GM18517 (cell line): Measurements from ENCODE around the gene TNFRSF1B.

Source experiments
- ATAC-seq: cut with Tn5 transposase; IDR thresholded peaks from one replicate; pipeline ENCODE4 v1.9.1; 2021; ENCODE audit warnings: mild to moderate bottlenecking, moderate library complexity; ENCODE audit not compliant: unreplicated experiment

Gene TNFRSF1B

DNA sequence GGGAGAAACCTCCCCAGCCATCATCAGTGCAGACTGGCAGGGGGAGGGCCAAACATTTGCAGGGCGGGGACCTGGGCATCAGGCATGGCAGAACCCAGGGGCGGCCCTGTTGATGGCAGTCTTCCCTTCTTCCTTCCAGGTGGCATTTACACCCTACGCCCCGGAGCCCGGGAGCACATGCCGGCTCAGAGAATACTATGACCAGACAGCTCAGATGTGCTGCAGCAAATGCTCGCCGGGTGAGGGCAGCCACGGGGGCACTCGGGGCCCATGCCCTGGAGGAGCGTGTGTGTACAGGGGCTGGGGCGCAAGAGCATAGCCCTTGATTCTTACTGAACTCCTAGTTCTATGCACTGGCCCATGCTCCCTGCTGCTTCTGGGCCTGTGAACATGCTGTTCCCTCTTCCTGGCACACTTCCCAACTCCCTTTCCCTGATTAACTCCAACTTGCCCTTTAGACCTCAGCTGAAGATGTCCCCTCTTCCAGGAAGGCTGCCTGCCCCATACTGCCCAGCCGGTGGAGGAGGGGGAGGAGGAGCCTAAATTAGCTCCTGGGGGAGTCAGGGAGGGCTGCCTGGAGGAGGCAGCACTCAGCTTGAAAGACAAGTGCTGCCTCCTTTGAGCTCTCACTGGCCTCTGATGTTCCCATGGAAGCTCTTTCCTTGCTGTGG, 22.0 kb downstream of the TNFRSF1B start:
- ATAC-seq = no peak

DNA sequence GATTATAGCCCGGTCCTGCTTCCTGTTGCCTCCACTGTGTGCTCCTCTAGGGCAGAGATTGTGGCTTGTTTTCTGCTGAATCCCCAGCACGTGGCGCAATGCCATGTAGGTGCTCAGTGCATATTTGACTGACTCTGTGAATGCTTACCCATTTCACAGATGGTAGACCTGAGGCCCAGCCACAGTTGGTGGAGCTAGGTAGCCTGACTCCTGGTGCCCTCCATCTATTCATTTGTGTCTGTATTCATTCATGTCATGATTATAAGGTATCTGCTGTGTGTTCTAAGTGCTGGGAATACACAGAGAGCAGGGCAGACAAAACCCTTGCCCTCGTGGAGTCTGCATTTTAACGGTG, 22.5 kb downstream of the TNFRSF1B start:
- no peak for ATAC-seq

GRCh38 chr1:12191242-12192032, 24.6 kb downstream of the TNFRSF1B start:
- no peak for ATAC-seq

DNA sequence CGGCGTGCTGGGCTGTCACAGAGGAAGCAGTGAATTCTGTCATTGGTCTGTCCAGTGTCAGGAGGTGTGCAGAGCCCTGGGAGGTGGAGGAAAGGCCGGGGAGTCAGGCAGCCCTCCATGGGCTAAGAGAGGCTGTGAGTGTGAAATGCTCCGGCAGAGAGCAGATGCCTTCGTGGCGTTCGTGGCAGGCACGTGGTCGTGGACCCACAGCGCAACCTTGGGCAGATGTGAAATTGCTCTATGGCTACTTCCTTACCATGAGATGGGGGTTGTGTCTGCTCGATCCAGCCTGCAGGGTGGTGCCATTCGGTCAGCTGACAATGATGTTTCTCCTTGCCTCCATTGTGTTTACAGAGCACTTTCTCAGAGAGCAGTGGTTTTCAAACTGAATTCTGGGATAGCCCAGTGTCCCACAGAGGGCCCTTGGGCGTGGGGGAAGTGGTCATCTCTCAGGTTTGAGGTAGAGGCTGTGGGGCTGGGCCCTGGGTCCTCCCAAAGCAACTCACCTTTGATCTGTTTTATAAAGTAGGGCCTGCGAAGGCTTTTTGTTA, 27.9 kb downstream of the TNFRSF1B start:
- ATAC-seq = no peak

DNA sequence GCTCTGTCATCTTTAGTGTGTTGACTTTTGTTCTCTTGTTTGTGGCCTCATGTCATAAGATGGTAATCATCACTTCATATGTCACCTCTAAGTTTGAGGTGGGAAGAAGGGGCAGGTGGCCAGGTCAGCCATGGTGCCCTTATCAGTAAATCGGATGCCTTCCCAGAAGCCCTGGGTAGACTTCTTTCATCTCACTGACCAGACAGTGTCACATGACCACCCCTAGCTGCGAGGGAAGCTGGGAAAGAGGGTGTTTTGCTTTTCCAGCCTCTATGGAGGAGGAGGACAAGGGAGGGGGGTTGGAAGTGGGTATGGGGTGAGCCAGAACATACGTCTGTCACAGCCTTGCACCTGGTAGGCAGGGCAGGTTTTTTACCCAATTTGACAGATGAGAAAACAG, 28.6 kb downstream of the TNFRSF1B start:
- no peak for ATAC-seq

GRCh38 chr1:12196641-12197482, 30.1 kb downstream of the TNFRSF1B start:
- ATAC-seq = no peak

GRCh38 chr1:12197483-12197880, 30.7 kb downstream of the TNFRSF1B start:
- no peak for ATAC-seq

DNA sequence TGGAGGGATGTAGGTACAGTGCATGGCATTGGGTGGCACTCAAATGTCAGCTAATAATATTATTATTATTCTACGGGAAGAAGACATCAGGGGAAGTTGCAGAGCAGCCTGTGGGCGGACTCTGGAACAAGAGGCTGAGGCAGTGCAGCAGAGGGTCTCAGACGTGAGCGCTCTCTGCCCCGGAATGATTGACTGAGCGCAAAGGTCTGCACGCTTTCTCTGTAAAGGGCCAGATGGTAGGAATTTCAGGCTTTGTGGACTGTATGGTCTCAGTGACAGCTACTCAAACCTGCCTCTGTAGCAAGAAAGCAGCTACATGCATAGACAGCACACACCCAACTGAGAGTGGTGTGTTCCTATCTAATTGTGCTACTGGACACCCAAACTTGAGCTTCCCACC, 33.4 kb downstream of the TNFRSF1B start:
- ATAC-seq = no peak

- peak; percentile 53 for ATAC-seq
Observed at GRCh38 chr1:12201352-12202189, 34.8 kb downstream of the TNFRSF1B start.

- ATAC-seq = no peak
Observed at GRCh38 chr1:12202190-12202497, 35.4 kb downstream of the TNFRSF1B start.

GRCh38 chr1:12202577-12202976, 35.8 kb downstream of the TNFRSF1B start:
- no peak for ATAC-seq

DNA sequence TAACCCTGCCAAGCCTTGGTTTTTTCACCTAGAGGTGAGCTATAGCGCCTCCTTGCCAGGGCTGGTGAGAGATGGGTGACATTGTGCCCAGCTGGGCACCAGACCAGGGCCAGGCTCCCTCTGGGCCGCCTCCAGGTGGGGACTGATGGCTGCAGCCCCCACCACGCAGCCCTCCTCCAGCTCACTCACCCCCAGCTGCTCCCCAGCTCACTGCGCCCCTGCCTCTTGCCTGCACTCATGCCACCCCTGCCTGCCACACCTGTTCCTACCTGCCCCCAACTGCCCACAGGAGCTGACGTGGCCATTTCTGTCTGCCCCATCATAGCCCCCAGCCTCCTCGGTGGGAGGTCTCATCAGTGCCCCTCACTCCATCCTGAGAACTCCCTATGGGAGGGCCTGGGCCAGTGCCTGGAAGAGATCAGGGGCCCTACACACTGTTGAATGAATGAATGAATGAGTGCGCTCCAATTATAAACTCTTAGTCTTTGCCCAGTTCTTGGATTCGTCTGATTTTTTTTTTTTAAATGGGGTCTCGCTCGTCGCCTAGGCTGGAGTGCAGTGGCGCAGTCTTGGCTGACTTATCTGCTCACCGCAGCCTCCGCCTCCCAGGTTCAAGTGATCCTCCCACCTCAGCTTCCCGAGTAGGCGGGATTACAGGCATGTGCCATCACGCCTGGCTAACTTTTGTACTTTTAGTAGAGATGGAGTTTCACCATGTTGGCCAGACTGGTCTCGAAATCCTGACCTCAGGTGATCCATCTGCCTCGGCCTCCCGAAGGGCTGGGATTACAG, 36.6 kb downstream of the TNFRSF1B start:
- ATAC-seq = no peak

DNA sequence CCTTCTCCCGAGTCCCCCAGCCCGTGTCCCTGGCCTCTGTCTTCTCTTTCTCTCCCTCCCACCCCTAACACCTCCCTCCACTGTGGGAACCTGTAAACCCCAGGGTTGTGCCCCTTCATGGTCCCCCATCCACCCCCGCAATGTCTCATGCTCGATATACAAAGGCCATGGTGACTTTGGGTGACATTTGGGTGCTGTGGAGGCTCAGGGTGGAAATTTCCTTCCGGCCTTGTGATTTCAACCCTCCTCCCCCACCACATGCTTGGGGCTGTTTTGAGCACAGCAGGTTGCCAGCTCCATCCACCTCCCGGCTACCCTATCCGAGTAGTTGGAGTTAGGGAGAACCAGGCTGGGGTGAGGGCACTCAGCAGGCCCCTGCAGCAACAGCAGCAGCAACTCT, 37.3 kb downstream of the TNFRSF1B start:
- ATAC-seq = no peak

DNA sequence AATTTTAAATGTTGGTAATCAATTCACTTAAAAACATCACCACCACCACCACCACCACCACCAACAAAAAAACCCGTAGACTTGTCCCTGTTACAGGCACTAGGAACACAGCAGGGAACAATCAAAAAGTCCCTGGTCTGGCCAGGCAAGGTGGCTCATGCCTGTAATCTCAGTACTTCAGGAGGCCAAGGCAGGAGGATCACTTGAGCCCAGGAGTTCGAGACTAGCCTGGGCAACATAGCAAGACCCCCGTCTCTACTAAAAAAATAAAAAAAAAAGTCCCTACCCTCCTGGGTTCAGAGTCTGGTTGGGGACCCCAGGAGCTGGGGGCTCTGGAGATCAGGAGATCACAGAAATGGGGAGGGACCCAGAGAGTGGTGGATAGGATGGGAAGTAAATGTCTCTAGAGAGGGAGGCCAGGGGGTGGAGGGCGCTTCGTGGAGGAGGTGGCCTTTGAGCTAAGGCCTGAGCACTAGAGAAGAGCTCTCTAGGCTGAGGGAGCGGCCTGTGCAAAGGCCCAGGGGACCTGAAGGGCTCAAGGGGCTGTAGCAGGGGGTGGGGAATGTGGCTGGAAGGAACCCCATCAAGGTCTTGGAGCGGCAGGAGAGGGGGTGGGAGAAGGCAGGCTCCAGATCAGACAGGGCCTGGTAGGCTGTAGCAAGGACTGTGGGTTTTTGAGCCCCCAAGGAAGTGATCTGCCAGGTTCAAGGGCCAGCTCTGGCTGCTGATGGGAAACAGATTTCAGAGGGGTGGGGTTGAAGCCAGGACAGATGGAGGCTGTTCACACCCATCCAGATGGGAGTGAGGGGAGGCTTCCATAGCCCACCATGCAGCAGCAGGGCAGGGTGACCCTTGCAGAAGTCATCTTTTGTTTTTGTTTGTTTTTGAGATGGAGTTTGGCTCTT, 38.2 kb downstream of the TNFRSF1B start:
- ATAC-seq = no peak

GRCh38 chr1:12206238-12206637, 39.4 kb downstream of the TNFRSF1B start:
- ATAC-seq = no peak

- ATAC-seq = no peak
Observed at GRCh38 chr1:12206792-12207424, 40.1 kb downstream of the TNFRSF1B start.

GRCh38 chr1:12208271-12208670, 41.5 kb downstream of the TNFRSF1B start:
- ATAC-seq = no peak

DNA sequence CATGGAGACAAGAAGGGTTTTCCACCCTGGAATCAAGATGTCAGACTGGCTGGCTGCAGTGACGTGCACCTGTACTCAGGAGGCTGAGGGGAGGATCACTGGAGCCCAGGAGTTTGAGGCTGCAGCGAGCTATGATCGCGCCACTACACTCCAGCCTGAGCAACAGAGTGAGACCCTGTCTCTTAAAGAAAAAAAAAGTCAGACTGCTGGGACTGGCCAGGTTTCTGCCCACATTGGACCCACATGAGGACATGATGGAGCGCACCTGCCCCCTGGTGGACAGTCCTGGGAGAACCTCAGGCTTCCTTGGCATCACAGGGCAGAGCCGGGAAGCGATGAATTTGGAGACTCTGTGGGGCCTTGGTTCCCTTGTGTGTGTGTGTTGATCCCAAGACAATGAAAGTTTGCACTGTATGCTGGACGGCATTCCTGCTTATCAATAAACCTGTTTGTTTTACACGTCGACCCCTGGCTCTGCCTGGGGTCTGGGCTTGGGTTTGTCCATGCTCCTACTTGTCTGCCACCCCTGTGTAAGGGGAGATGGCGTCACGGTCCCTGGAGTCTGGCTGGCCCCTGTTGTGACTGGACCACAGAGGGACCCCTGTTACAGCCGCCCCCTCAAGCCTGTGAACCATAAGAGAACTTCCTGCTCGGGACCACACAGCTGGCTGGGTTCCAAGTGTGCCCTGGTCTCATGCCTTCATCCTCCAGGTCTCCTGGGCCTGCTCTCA, 42.1 kb downstream of the TNFRSF1B start:
- ATAC-seq = peak; percentile 44
